Measurements from ENCODE around the gene COPS4. TPM values are rescaled to one million over a fixed set of nuclear protein-coding genes. Genes with fewer than 3 reads are reported as not detected.

COPS4 gene
- total RNA-seq, 2 donors from 2014 or later: 1.6 to 12.7 TPM

- Histone ChIP-seq H3K4me3 (peak within 1 kb of the TSS; percentile 66 to 78), H3K36me3 (replicated peaks in 1 of 2; ENCODE audit: insufficient read depth in 1 of 2, low read depth in 2 of 2) (no peaks in the 10 kb centered on the region), H3K4me1 (peaks cover 26% of the 10 kb centered on the region), H3K27me3 (no peaks in the 10 kb centered on the region), H3K27ac (peak within 1 kb of the TSS; percentile 59 to 93 (median 79)), H3K9me3 (no peaks in the 10 kb centered on the region)
- ATAC-seq: peak; percentile 50
- 1% methylated on average over 12 to 51 of the region's 54 CpGs for WGBS, 2 donors
- DNase-seq: peak; percentile 76 to 86 (median 80)
- intact Hi-C loops (cut with DNase I): no loop called here
- TF ChIP-seq CTCF (IDR thresholded peaks at IDR 0.05) (no peak), POLR2A (IDR thresholded peaks at IDR 0.05) (peak in 2 of 3 donors; percentile 44 to 54)
Measured at GRCh38 chr4:83010522-83011318, 24.3 kb upstream of the COPS4 start, which contains the start of gene LIN54. Gene LIN54 (minus strand): TSS chr4:83010823. CDS start chr4:82984844, 25,979 bp downstream.

GRCh38 chr4:83011689-83012199, 23.2 kb upstream of the COPS4 start:
- Histone ChIP-seq H3K27me3 (no peaks in the 10 kb centered on the region), H3K4me3 (peak overlapping the region; percentile 60 to 72), H3K36me3 (replicated peaks in 1 of 2; ENCODE audit: insufficient read depth in 1 of 2, low read depth in 2 of 2) (no peaks in the 10 kb centered on the region), H3K9me3 (no peaks in the 10 kb centered on the region), H3K27ac (peak overlapping the region; percentile 68 to 93 (median 87)), H3K4me1 (peaks cover 26% of the 10 kb centered on the region)
- intact Hi-C loops (cut with DNase I): no loop called here
- no peak for DNase-seq
- 1 to 2% methylated on average over 5 of the region's 5 CpGs for WGBS, 2 donors
- TF ChIP-seq CTCF (IDR thresholded peaks at IDR 0.05) (no peak), POLR2A (IDR thresholded peaks at IDR 0.05) (no peak)
- no peak for ATAC-seq

GRCh38 chr4:83012200-83012686, 22.7 kb upstream of the COPS4 start:
- Histone ChIP-seq H3K9me3 (no peaks in the 10 kb centered on the region), H3K4me3 (peak overlapping the region; percentile 60 to 72), H3K36me3 (replicated peaks in 1 of 2; ENCODE audit: insufficient read depth in 1 of 2, low read depth in 2 of 2) (no peaks in the 10 kb centered on the region), H3K27ac (peak overlapping the region; percentile 68 to 93 (median 87)), H3K27me3 (no peaks in the 10 kb centered on the region), H3K4me1 (peaks cover 26% of the 10 kb centered on the region)
- intact Hi-C loops (cut with DNase I): no loop called here
- DNase-seq (peak; percentile 40 to 51 (median 44)), ATAC-seq (peak; percentile 3)
- 0% methylated on average over 15 to 42 of the region's 43 CpGs for WGBS, 2 donors
- no peak for TF ChIP-seq POLR2A (IDR thresholded peaks at IDR 0.05)
- no peak for TF ChIP-seq CTCF (IDR thresholded peaks at IDR 0.05)

GRCh38 chr4:83012687-83013419, 22.1 kb upstream of the COPS4 start:
- ATAC-seq (peak; percentile 95), DNase-seq (peak; percentile 96 to 98 (median 96))
- Histone ChIP-seq H3K27ac (peak overlapping the region; percentile 68 to 93 (median 87)), H3K9me3 (no peaks in the 10 kb centered on the region), H3K27me3 (no peaks in the 10 kb centered on the region), H3K4me1 (peaks cover 26% of the 10 kb centered on the region), H3K4me3 (peak overlapping the region; percentile 60 to 72), H3K36me3 (replicated peaks in 1 of 2; ENCODE audit: insufficient read depth in 1 of 2, low read depth in 2 of 2) (no peaks in the 10 kb centered on the region)
- 0 to 1% methylated on average over 11 to 52 of the region's 73 CpGs for WGBS, 2 donors
- TF ChIP-seq POLR2A (IDR thresholded peaks at IDR 0.05) (peak; percentile 38 to 82 (median 76)), CTCF (IDR thresholded peaks at IDR 0.05) (peak; percentile 29 to 85 (median 68))
- intact Hi-C loops (cut with DNase I): no loop called here

All from body of pancreas (tissue), 4 donors.